Mesendoderm (in vitro differentiated cells): ENCODE data around the gene SLC35G3.

Experiments
- DNase-seq: peaks from one replicate; pipeline ENCODE4 v3.0.0; 2013
- H2AK5ac ChIP-seq: 2 replicates; pipeline ENCODE4 v1.6.1; 2013; ENCODE audit warnings: low read length, inconsistent platforms
- H2BK120ac ChIP-seq: 2 replicates; pipeline ENCODE4 v1.6.1; 2013; ENCODE audit warnings: low read depth, mild to moderate bottlenecking, low read length, moderate library complexity, mixed read lengths
- H2BK15ac ChIP-seq: replicated peaks from 2 replicates; pipeline ENCODE4 v1.6.1; 2013; ENCODE audit warnings: low read depth, mild to moderate bottlenecking, moderate library complexity
- H2BK5ac ChIP-seq: 2 replicates; pipeline ENCODE4 v1.6.1; 2013; ENCODE audit warnings: low read length, inconsistent platforms
- H3K18ac ChIP-seq: 2 replicates; pipeline ENCODE4 v1.6.1; 2013; ENCODE audit warnings: mild to moderate bottlenecking, low read length, mixed read lengths
- H3K23ac ChIP-seq: one replicate; pipeline ENCODE4 v1.6.1; 2013; ENCODE audit warnings: low read length
- H3K27ac ChIP-seq: 2 replicates; pipeline ENCODE4 v1.5.1; 2013; ENCODE audit warnings: low read depth, mild to moderate bottlenecking, inconsistent platforms, low read length, moderate library complexity
- H3K27me3 ChIP-seq: 2 replicates; pipeline ENCODE4 v1.6.1; 2013; ENCODE audit warnings: low read length, control low read depth, mild to moderate bottlenecking, inconsistent platforms; ENCODE audit not compliant: insufficient read depth, poor library complexity
- H3K36me3 ChIP-seq: 2 replicates; pipeline ENCODE4 v1.6.1; 2013; ENCODE audit warnings: low read length, inconsistent platforms; ENCODE audit not compliant: control insufficient read depth, insufficient read depth
- H3K4ac ChIP-seq: one replicate; pipeline ENCODE4 v1.6.1; 2013; ENCODE audit warnings: low read depth, mild to moderate bottlenecking, low read length, moderate library complexity
- H3K4me1 ChIP-seq: 2 replicates; pipeline ENCODE4 v1.6.1; 2013; ENCODE audit warnings: low read depth, low read length, inconsistent platforms; ENCODE audit not compliant: control insufficient read depth
- H3K4me2 ChIP-seq: 2 replicates; pipeline ENCODE4 v1.6.1; 2013; ENCODE audit warnings: low read length
- H3K4me3 ChIP-seq: 2 replicates; pipeline ENCODE4 v1.5.1; 2013; ENCODE audit warnings: mild to moderate bottlenecking, low read length
- H3K56ac ChIP-seq: one replicate; pipeline ENCODE4 v1.6.1; 2013; ENCODE audit warnings: low read length
- H3K79me1 ChIP-seq: 2 replicates; pipeline ENCODE4 v1.6.1; 2013; ENCODE audit warnings: low read length, inconsistent platforms
- H3K79me2 ChIP-seq: 2 replicates; pipeline ENCODE4 v1.6.1; 2013; ENCODE audit warnings: mild to moderate bottlenecking, low read length; ENCODE audit not compliant: control insufficient read depth, insufficient read depth
- H3K9ac ChIP-seq: 2 replicates; pipeline ENCODE4 v1.6.1; 2013; ENCODE audit warnings: low read length, inconsistent platforms
- H4K5ac ChIP-seq: one replicate; pipeline ENCODE4 v1.6.1; 2013; ENCODE audit warnings: low read length
- H4K8ac ChIP-seq: one replicate; pipeline ENCODE4 v1.6.1; 2013; ENCODE audit warnings: low read depth, mild to moderate bottlenecking, control low read depth, low read length, moderate library complexity
- WGBS: extraction: QIAGEN DNeasy Blood & Tissue Kit; methylation state at CpG from one replicate; pipeline ENCODE4 v1.1.7; 2013; ENCODE audit warnings: low lambda C conversion rate, missing lambda C conversion rate; ENCODE audit not compliant: insufficient coverage; ENCODE audit errors: extremely low coverage; 5-methylcytosine and 5-hydroxymethylcytosine counted together

The SLC35G3 gene

DNA sequence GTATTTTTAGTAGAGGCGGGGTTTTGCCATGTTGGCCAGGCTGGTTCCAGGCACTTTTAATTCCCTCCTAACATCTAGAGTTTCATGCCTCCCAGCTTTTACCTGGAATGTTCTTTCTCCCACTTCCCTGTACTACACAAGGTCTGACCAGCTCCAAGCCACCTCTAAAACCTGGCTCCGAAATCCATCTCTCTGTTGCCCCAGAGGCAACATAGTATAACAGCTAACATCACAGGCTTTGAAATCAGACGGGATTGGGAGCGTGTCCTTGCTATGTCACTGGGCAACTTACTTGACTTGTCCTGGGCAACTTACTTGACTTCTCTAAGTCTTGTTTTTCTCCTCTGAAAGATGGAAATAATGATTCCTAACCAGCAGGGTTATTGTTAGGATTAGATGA lies 31.4 kb downstream of the SLC35G3 start:
- Histone ChIP-seq H3K36me3 (no peaks in the 10 kb centered on the region), H3K4ac (no peak overlapping the region), H2BK120ac (no peak overlapping the region), H3K79me1 (no peaks in the 10 kb centered on the region), H3K18ac (no peak overlapping the region), H3K27me3 (no peaks in the 10 kb centered on the region), H3K4me3 (no peak overlapping the region), H3K4me1 (no peaks in the 10 kb centered on the region), H3K4me2 (no peak overlapping the region), H2AK5ac (no peak overlapping the region), H4K8ac (no peak overlapping the region), H3K27ac (no peak overlapping the region), H2BK5ac (no peak overlapping the region), H3K79me2 (no peaks in the 10 kb centered on the region), H3K9ac (no peak overlapping the region), H3K23ac (no peak overlapping the region), H3K56ac (no peak overlapping the region), H4K5ac (no peak overlapping the region), H2BK15ac (no peak overlapping the region)
- DNase-seq, result no peak
- no CpG with 5 or more reads among the region's 4 CpGs for WGBS

DNA sequence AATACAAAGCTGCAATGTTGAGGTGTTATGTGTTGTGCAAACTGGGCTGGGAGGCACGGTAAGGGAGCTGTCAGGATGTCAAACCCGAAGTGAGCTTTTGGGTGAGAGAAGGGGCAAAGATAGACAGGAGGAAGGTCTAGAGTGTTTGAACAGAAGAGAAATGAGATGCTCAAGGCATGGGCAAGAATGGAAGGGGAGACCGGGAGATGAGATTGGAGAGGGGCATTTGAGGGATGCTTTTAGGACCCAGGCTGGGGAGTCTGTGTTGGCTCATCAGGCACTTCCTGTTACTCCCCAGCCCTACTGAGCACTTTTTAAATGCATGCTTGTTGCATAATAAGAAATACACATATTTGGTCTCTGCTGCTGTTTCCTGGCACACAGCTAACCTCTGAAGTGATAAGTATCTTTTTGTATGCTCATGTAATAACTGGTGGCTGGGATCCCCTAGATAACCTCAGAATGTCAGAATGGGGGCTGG lies 32.9 kb downstream of the SLC35G3 start:
- H3K27me3 ChIP-seq, result no peaks in the 10 kb centered on the region
- H3K4me1 ChIP-seq, result no peaks in the 10 kb centered on the region
- H4K5ac ChIP-seq, result no peak overlapping the region
- no peak overlapping the region for H3K4ac ChIP-seq
- no peaks in the 10 kb centered on the region for H3K36me3 ChIP-seq
- H3K4me2 ChIP-seq, result no peak overlapping the region
- no peak overlapping the region for H3K4me3 ChIP-seq
- H2AK5ac ChIP-seq, result no peak overlapping the region
- no peak overlapping the region for H3K56ac ChIP-seq
- DNase-seq, result no peak
- no peaks in the 10 kb centered on the region for H3K79me2 ChIP-seq
- H3K18ac ChIP-seq, result no peak overlapping the region
- no peak overlapping the region for H3K27ac ChIP-seq
- H3K23ac ChIP-seq, result no peak overlapping the region
- WGBS, result no CpG with 5 or more reads among the region's 3 CpGs
- no peak overlapping the region for H2BK120ac ChIP-seq
- no peaks in the 10 kb centered on the region for H3K79me1 ChIP-seq
- H4K8ac ChIP-seq, result no peak overlapping the region
- no peak overlapping the region for H2BK5ac ChIP-seq
- H3K9ac ChIP-seq, result no peak overlapping the region
- H2BK15ac ChIP-seq, result no peak overlapping the region

DNA sequence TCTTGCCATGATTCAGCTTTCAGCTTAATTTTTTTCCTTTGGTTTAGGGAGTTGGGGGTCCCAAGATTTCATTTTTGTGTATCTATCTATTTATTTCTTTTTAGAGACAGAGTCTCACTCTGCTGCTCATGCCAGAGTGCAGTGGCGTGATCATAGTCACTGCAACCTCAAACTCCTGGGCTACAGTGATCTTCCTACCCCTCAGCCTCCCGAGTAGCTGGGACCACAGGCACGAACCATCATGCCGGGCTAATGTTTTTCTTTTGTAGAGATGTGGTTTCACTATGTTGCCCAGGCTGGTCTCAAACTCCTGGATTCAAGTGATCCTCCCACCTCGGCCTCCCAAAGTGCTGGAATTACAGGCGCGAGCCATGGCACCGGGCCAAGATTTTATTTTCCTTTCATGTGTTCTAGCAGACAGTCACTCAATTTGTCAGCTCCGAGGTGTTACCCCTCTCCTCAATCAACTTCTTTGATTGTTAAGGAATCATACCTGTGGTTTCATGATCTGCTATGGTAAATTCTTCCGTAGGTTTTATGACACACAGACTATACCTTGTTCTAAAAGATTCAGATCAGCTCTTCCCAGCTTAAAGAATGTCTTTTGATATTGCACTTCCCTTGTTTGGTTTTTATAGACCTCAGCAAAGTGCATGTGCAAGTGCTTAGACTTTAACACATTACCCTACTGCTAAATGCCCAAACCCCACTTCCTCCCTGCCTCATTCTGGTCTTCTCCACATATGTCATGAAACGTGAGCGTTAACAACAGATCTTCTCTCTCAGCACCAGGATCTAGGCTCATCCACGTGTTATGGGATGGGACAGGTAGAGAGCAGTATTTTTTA lies 33.6 kb downstream of the SLC35G3 start:
- Histone ChIP-seq H3K4me2 (no peak overlapping the region), H3K56ac (no peak overlapping the region), H3K9ac (no peak overlapping the region), H4K8ac (no peak overlapping the region), H3K4ac (no peak overlapping the region), H3K4me3 (no peak overlapping the region), H2BK15ac (no peak overlapping the region), H3K4me1 (no peaks in the 10 kb centered on the region), H3K79me1 (no peaks in the 10 kb centered on the region), H4K5ac (no peak overlapping the region), H3K27me3 (no peaks in the 10 kb centered on the region), H2BK120ac (no peak overlapping the region), H2BK5ac (no peak overlapping the region), H2AK5ac (no peak overlapping the region), H3K18ac (no peak overlapping the region), H3K36me3 (no peaks in the 10 kb centered on the region), H3K79me2 (no peaks in the 10 kb centered on the region), H3K27ac (no peak overlapping the region), H3K23ac (no peak overlapping the region)
- DNase-seq, result no peak
- WGBS, result no CpG with 5 or more reads among the region's 13 CpGs

DNA sequence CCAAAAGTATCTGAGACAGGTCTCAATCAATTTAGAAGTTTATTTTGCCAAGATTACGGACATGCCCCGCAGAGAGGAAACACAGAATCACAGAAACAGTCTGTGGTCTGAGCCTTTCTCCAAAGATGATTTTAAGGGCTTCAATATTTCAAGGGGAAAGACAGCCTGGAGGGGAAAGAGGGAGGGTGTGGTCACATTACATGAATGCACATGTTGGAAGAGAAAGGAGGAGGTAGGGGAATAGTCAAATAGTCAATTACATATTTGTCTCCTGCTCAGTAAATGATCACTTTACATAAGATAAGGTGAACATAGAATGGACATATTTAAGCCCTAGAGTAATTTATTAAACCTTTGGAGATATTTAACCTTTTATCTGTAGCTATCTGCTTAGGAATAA lies 34.3 kb downstream of the SLC35G3 start:
- Histone ChIP-seq H3K4me2 (no peak overlapping the region), H3K18ac (no peak overlapping the region), H3K27ac (no peak overlapping the region), H3K27me3 (no peaks in the 10 kb centered on the region), H3K36me3 (no peaks in the 10 kb centered on the region), H2BK120ac (no peak overlapping the region), H3K4me3 (no peak overlapping the region), H4K8ac (no peak overlapping the region), H4K5ac (no peak overlapping the region), H3K4ac (no peak overlapping the region), H2BK15ac (no peak overlapping the region), H3K79me1 (no peaks in the 10 kb centered on the region), H2BK5ac (no peak overlapping the region), H3K4me1 (no peaks in the 10 kb centered on the region), H3K9ac (no peak overlapping the region), H3K23ac (no peak overlapping the region), H3K56ac (no peak overlapping the region), H3K79me2 (no peaks in the 10 kb centered on the region), H2AK5ac (no peak overlapping the region)
- WGBS, result no CpG with 5 or more reads among the region's 2 CpGs
- DNase-seq, result no peak

DNA sequence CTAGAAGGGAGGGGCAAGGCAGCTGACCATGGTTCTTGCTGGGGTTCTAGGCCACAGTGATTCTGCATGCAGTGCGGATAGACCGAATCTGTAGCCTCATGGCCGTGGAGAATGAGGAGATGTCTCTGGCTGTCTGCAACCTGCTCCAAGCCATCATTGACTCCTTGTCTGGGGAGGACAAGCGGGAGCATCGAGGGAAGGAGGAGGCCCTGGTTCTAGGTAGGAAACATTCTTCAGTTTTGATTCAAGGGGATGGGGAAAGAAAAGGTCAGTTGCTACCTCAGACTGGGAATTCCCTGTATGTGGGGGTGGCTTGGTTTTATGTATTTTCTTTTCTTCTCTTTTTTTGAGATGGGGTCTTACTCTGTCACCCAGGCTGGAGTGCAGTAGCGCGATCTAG lies 38.9 kb downstream of the SLC35G3 start:
- no CpG with 5 or more reads among the region's 7 CpGs for WGBS
- no peak overlapping the region for H3K56ac ChIP-seq
- H3K4ac ChIP-seq, result no peak overlapping the region
- H3K18ac ChIP-seq, result no peak overlapping the region
- H3K36me3 ChIP-seq, result no peaks in the 10 kb centered on the region
- no peak overlapping the region for H3K27ac ChIP-seq
- no peak overlapping the region for H2BK5ac ChIP-seq
- H3K4me3 ChIP-seq, result no peak overlapping the region
- no peaks in the 10 kb centered on the region for H3K27me3 ChIP-seq
- H2AK5ac ChIP-seq, result no peak overlapping the region
- no peaks in the 10 kb centered on the region for H3K4me1 ChIP-seq
- no peak overlapping the region for H3K9ac ChIP-seq
- no peak overlapping the region for H4K8ac ChIP-seq
- no peak overlapping the region for H4K5ac ChIP-seq
- no peak overlapping the region for H3K4me2 ChIP-seq
- no peak overlapping the region for H3K23ac ChIP-seq
- H2BK120ac ChIP-seq, result no peak overlapping the region
- DNase-seq, result no peak
- no peak overlapping the region for H2BK15ac ChIP-seq
- H3K79me1 ChIP-seq, result no peaks in the 10 kb centered on the region
- no peaks in the 10 kb centered on the region for H3K79me2 ChIP-seq
